GM19438 (cell line): ENCODE data around the gene RNF4.
"Not testable (repeated sequence)": the region's sequence is repeated elsewhere in the genome, so short reads cannot be mapped to it uniquely, and the experiment has no call there.

Experiments
- ATAC-seq: cut with Tn5 transposase; IDR thresholded peaks from one replicate; pipeline ENCODE4 v1.9.1; 2021; ENCODE audit warnings: low read depth; ENCODE audit not compliant: unreplicated experiment

Gene RNF4

GRCh38 chr4:2468456-2469191, at the start of gene RNF4:
TSS of gene RNF4 (plus strand) at chr4:2469106. CDS start at chr4:2490494, 21,388 bp downstream.
- peak; percentile 73 for ATAC-seq

GRCh38 chr4:2419814-2420213, 49.1 kb upstream of the RNF4 start:
- ATAC-seq, result no peak

GRCh38 chr4:2421928-2422327, 47.0 kb upstream of the RNF4 start:
- ATAC-seq, result no peak

GRCh38 chr4:2423066-2423465, 45.8 kb upstream of the RNF4 start:
- ATAC-seq, result no peak

- ATAC-seq, result no peak
Observed at GRCh38 chr4:2423695-2424094, 45.2 kb upstream of the RNF4 start.

GRCh38 chr4:2424581-2424980, 44.3 kb upstream of the RNF4 start:
- ATAC-seq, result no peak

- no peak for ATAC-seq
Observed at GRCh38 chr4:2425386-2426068, 43.4 kb upstream of the RNF4 start.

GRCh38 chr4:2426069-2426397, 42.9 kb upstream of the RNF4 start:
- ATAC-seq, result no peak

- no peak for ATAC-seq
Observed at GRCh38 chr4:2426711-2427275, 42.1 kb upstream of the RNF4 start.

GRCh38 chr4:2427383-2428334, 41.2 kb upstream of the RNF4 start:
- ATAC-seq, result no peak

GRCh38 chr4:2428496-2429213, 40.3 kb upstream of the RNF4 start:
- no peak for ATAC-seq

GRCh38 chr4:2429945-2430757, 38.8 kb upstream of the RNF4 start:
- ATAC-seq, result not testable (repeated sequence)

GRCh38 chr4:2432004-2432403, 36.9 kb upstream of the RNF4 start:
- no peak for ATAC-seq

GRCh38 chr4:2432991-2433530, 35.8 kb upstream of the RNF4 start:
- no peak for ATAC-seq

- ATAC-seq, result no peak
Observed at GRCh38 chr4:2433609-2434350, 35.1 kb upstream of the RNF4 start.

- ATAC-seq, result no peak
Observed at GRCh38 chr4:2434420-2434819, 34.5 kb upstream of the RNF4 start.

GRCh38 chr4:2436301-2436700, 32.6 kb upstream of the RNF4 start:
- ATAC-seq, result no peak

- no peak for ATAC-seq
Observed at GRCh38 chr4:2436761-2437474, 32.0 kb upstream of the RNF4 start.
